Muscle layer of duodenum (tissue), 2 donors: ENCODE data around the gene SNRK.

ENCODE experiments used
- H3K27ac ChIP-seq: one replicate; pipeline ENCODE4 v1.7.0; 2013; ENCODE audit warnings: mild to moderate bottlenecking, low read length
- H3K27me3 ChIP-seq: one replicate; pipeline ENCODE4 v1.7.0; 2013; ENCODE audit warnings: low read depth, mild to moderate bottlenecking, control low read depth, low read length
- H3K36me3 ChIP-seq, 2 donors: one replicate each; pipeline ENCODE4 v1.7.0; 2013; ENCODE audit warnings: low read length in 2 of 2, control low read depth in 1 of 2, mild to moderate bottlenecking in 1 of 2; ENCODE audit not compliant: insufficient read depth in 2 of 2, control insufficient read depth in 1 of 2
- H3K4me1 ChIP-seq, 2 donors: one replicate each; pipeline ENCODE4 v1.7.0; 2013; ENCODE audit warnings: low read length in 2 of 2, mild to moderate bottlenecking in 2 of 2, control low read depth in 1 of 2, moderate library complexity in 1 of 2; ENCODE audit not compliant: insufficient read depth in 2 of 2, control insufficient read depth in 1 of 2
- H3K4me3 ChIP-seq, 2 donors: one replicate each; pipeline ENCODE4 v1.7.0; 2013; ENCODE audit warnings: low read length in 2 of 2, low read depth in 1 of 2, mild to moderate bottlenecking in 1 of 2
- H3K9me3 ChIP-seq, 2 donors: one replicate each; pipeline ENCODE4 v1.7.0; 2013; ENCODE audit warnings: low read length in 2 of 2, control low read depth in 1 of 2, mild to moderate bottlenecking in 1 of 2; ENCODE audit not compliant: control insufficient read depth in 1 of 2
- donor health status: healthy.

Gene SNRK

GRCh38 chr3:43334976-43335375 is 48.6 kb downstream of the SNRK start:
- H3K4me3 ChIP-seq: no peak overlapping the region
- peaks cover 21 to 26% of the 10 kb centered on the region in 2 donors for H3K9me3 ChIP-seq
- H3K4me1 ChIP-seq: peaks cover 0 to 6% of the 10 kb centered on the region in 2 donors
- peaks cover 24 to 56% of the 10 kb centered on the region in 2 donors for H3K36me3 ChIP-seq
- H3K27me3 ChIP-seq: no peaks in the 10 kb centered on the region
- no peak overlapping the region for H3K27ac ChIP-seq

- Histone ChIP-seq H3K27ac (no peak overlapping the region), H3K9me3 (peaks cover 21 to 26% of the 10 kb centered on the region in 2 donors), H3K36me3 (peaks cover 32 to 65% of the 10 kb centered on the region in 2 donors), H3K4me1 (peaks cover 0 to 6% of the 10 kb centered on the region in 2 donors), H3K27me3 (no peaks in the 10 kb centered on the region), H3K4me3 (no peak overlapping the region)
Measured at GRCh38 chr3:43335799-43336198, 49.5 kb downstream of the SNRK start.

- H3K27me3 ChIP-seq: no peaks in the 10 kb centered on the region
- no peak overlapping the region for H3K4me3 ChIP-seq
- H3K9me3 ChIP-seq: peaks cover 21 to 26% of the 10 kb centered on the region in 2 donors
- no peak overlapping the region for H3K27ac ChIP-seq
- H3K4me1 ChIP-seq: no peaks in the 10 kb centered on the region
- H3K36me3 ChIP-seq: peaks cover 50 to 79% of the 10 kb centered on the region in 2 donors
Measured at GRCh38 chr3:43338295-43338694, 52.0 kb downstream of the SNRK start.

GRCh38 chr3:43340403-43340802 is 54.1 kb downstream of the SNRK start:
- Histone ChIP-seq H3K27me3 (no peaks in the 10 kb centered on the region), H3K36me3 (peaks cover 62 to 85% of the 10 kb centered on the region in 2 donors), H3K4me1 (peaks cover 0 to 5% of the 10 kb centered on the region in 2 donors), H3K4me3 (no peak overlapping the region), H3K27ac (no peak overlapping the region), H3K9me3 (peaks cover 18 to 26% of the 10 kb centered on the region in 2 donors)

GRCh38 chr3:43341788-43342187 is 55.4 kb downstream of the SNRK start:
- peaks cover 56 to 83% of the 10 kb centered on the region in 2 donors for H3K36me3 ChIP-seq
- no peak overlapping the region for H3K27ac ChIP-seq
- H3K27me3 ChIP-seq: no peaks in the 10 kb centered on the region
- H3K4me1 ChIP-seq: peaks cover 0 to 5% of the 10 kb centered on the region in 2 donors
- peaks cover 12 to 18% of the 10 kb centered on the region in 2 donors for H3K9me3 ChIP-seq
- H3K4me3 ChIP-seq: no peak overlapping the region

GRCh38 chr3:43343185-43343584 is 56.8 kb downstream of the SNRK start:
- peaks cover 0 to 5% of the 10 kb centered on the region in 2 donors for H3K4me1 ChIP-seq
- H3K27me3 ChIP-seq: no peaks in the 10 kb centered on the region
- peaks cover 61 to 83% of the 10 kb centered on the region in 2 donors for H3K36me3 ChIP-seq
- no peak overlapping the region for H3K27ac ChIP-seq
- peaks cover 5 to 8% of the 10 kb centered on the region in 2 donors for H3K9me3 ChIP-seq
- no peak overlapping the region for H3K4me3 ChIP-seq

- Histone ChIP-seq H3K9me3 (peaks cover 0 to 5% of the 10 kb centered on the region in 2 donors), H3K4me1 (peaks cover 0 to 5% of the 10 kb centered on the region in 2 donors), H3K36me3 (peaks cover 64 to 83% of the 10 kb centered on the region in 2 donors), H3K27me3 (no peaks in the 10 kb centered on the region), H3K27ac (no peak overlapping the region), H3K4me3 (no peak overlapping the region)
Measured at GRCh38 chr3:43343815-43344214, 57.5 kb downstream of the SNRK start.

GRCh38 chr3:43344520-43344919 is 58.2 kb downstream of the SNRK start:
- no peak overlapping the region for H3K4me3 ChIP-seq
- H3K27ac ChIP-seq: no peak overlapping the region
- H3K36me3 ChIP-seq: peaks cover 65 to 82% of the 10 kb centered on the region in 2 donors
- H3K4me1 ChIP-seq: peaks cover 0 to 5% of the 10 kb centered on the region in 2 donors
- H3K9me3 ChIP-seq: no peaks in the 10 kb centered on the region
- no peaks in the 10 kb centered on the region for H3K27me3 ChIP-seq

- H3K9me3 ChIP-seq: no peaks in the 10 kb centered on the region
- peaks cover 0 to 5% of the 10 kb centered on the region in 2 donors for H3K4me1 ChIP-seq
- no peak overlapping the region for H3K4me3 ChIP-seq
- H3K36me3 ChIP-seq: peaks cover 68 to 83% of the 10 kb centered on the region in 2 donors
- H3K27me3 ChIP-seq: no peaks in the 10 kb centered on the region
- no peak overlapping the region for H3K27ac ChIP-seq
Measured at GRCh38 chr3:43345246-43345645, 58.9 kb downstream of the SNRK start.

GRCh38 chr3:43345877-43346276 is 59.5 kb downstream of the SNRK start:
- H3K27me3 ChIP-seq: no peaks in the 10 kb centered on the region
- H3K27ac ChIP-seq: no peak overlapping the region
- peaks cover 0 to 5% of the 10 kb centered on the region in 2 donors for H3K4me1 ChIP-seq
- no peak overlapping the region for H3K4me3 ChIP-seq
- peaks cover 65 to 82% of the 10 kb centered on the region in 2 donors for H3K36me3 ChIP-seq
- H3K9me3 ChIP-seq: no peaks in the 10 kb centered on the region

- H3K4me3 ChIP-seq: no peak overlapping the region
- peaks cover 56 to 77% of the 10 kb centered on the region in 2 donors for H3K36me3 ChIP-seq
- H3K27ac ChIP-seq: no peak overlapping the region
- H3K9me3 ChIP-seq: peaks cover 0 to 6% of the 10 kb centered on the region in 2 donors
- no peaks in the 10 kb centered on the region for H3K27me3 ChIP-seq
- peaks cover 0 to 5% of the 10 kb centered on the region in 2 donors for H3K4me1 ChIP-seq
Measured at GRCh38 chr3:43346978-43347749, 60.8 kb downstream of the SNRK start.
